K562 (cell line): Measurements from ENCODE around the gene WDR3. TPM values are rescaled to one million over a fixed set of nuclear protein-coding genes. Genes with fewer than 3 reads are reported as not detected.
A peak's percentile ranks its signal among the peaks of the same experiment; 100 is the strongest.

Experiments
- ATAC-seq: fragments of 200-7000 bp; cut with Tn5 transposase; 3 replicates; pipeline ENCODE4 v1.9.1; 2020; ENCODE audit warnings: moderate library complexity
- BruUV-seq: library from RNA; stranded (reverse); fragments of 400-500 nt; replicated peaks from 2 replicates; lab custom pipeline; 2021; lab: Mats Ljungman, UMichigan
- CTCF ChIA-PET: fragments of 300-600 bp; formaldehyde crosslinking; extraction: SDS; loops from one replicate; lab custom pipeline; 2021; ENCODE audit warnings: low intra/inter-chr PET ratio; lab: Yijun Ruan, JAX
- POLR2A ChIA-PET: fragments of 300-600, 350-650 bp; sonication (Branson Sonifier 250); formaldehyde crosslinking; extraction: SDS; loops from one replicate; lab custom pipeline; 2021; ENCODE audit warnings: antibody characterized with exemption, inconsistent platforms; lab: Yijun Ruan, JAX
- DNase-seq, 4 experiments: peaks; one replicate each; pipeline versions ENCODE4 v3.0.0 to v3.0.0-alpha.2; 2011 to 2018; ENCODE audit warnings: low spot score in 3 of 4, mixed read lengths in 3 of 4; ENCODE audit errors: extremely low read depth in 1 of 4
- FAIRE-seq: peaks from 2 replicates; lab custom pipeline; 2011; peaks lifted over from hg19 to GRCh38; lab: Jason Lieb, UNC
- H2AFZ ChIP-seq: 2 replicates; pipeline ENCODE4 v1.6.0; 2011; ENCODE audit warnings: low read depth, low read length, control low read depth, inconsistent platforms
- H3K27ac ChIP-seq: fragments of 200-600 bp; 3 replicates; pipeline ENCODE4 v1.8.0; 2011; ENCODE audit warnings: low read depth, mild to moderate bottlenecking, control low read depth, inconsistent platforms, low read length, moderate library complexity, mixed read lengths; ENCODE audit errors: extremely low read depth
- H3K27me3 ChIP-seq, 2 experiments: fragments of 300-600 bp in 1 of 2; 2 replicates in 1 of 2; 3 replicates in 1 of 2; pipeline versions ENCODE4 v1.6.0 to v1.8.0; 2011; ENCODE audit warnings: inconsistent platforms in 2 of 2, low read length in 2 of 2, mild to moderate bottlenecking in 1 of 2, mixed read lengths in 1 of 2, moderate library complexity in 1 of 2; ENCODE audit not compliant: control insufficient read depth in 2 of 2, insufficient read depth in 2 of 2
- H3K36me3 ChIP-seq: fragments of 300-600 bp; 3 replicates; pipeline ENCODE4 v1.8.0; 2011; ENCODE audit warnings: mild to moderate bottlenecking, low read length, inconsistent platforms; ENCODE audit not compliant: control insufficient read depth, insufficient read depth
- H3K4me1 ChIP-seq, 2 experiments: fragments of 200-600 bp in 1 of 2; replicated peaks in 1 of 2; 2 replicates in 1 of 2; 3 replicates in 1 of 2; pipeline versions ENCODE4 v1.5.1 to v1.8.0; 2011; ENCODE audit warnings: inconsistent platforms in 2 of 2, low read length in 2 of 2, mild to moderate bottlenecking in 1 of 2, mixed read lengths in 1 of 2, moderate library complexity in 1 of 2; ENCODE audit not compliant: control insufficient read depth in 2 of 2, insufficient read depth in 2 of 2
- H3K4me2 ChIP-seq: 2 replicates; pipeline ENCODE4 v1.6.1; 2011; ENCODE audit warnings: low read length, control low read depth, inconsistent platforms, mixed read lengths; ENCODE audit not compliant: insufficient read depth
- H3K4me3 ChIP-seq: fragments of 200-600 bp; sonication (generic), shearing (Covaris generic); 2 replicates; pipeline ENCODE4 v1.5.1; 2016; ENCODE audit warnings: control low read depth, inconsistent platforms
- H3K79me2 ChIP-seq: fragments of 200-600 bp; 3 replicates; pipeline ENCODE4 v1.8.0; 2011; ENCODE audit warnings: low read length, inconsistent platforms; ENCODE audit not compliant: control insufficient read depth, insufficient read depth
- H3K9ac ChIP-seq, 2 experiments: 2 replicates each; pipeline versions ENCODE4 v1.6.0 to v1.6.1; 2011; ENCODE audit warnings: low read depth in 2 of 2, low read length in 2 of 2, control low read depth in 1 of 2, inconsistent platforms in 1 of 2, mild to moderate bottlenecking in 1 of 2, mixed read lengths in 1 of 2; ENCODE audit not compliant: insufficient read depth in 1 of 2
- H3K9me1 ChIP-seq: one replicate; pipeline ENCODE4 v1.6.0; 2011; ENCODE audit warnings: inconsistent platforms, mild to moderate bottlenecking, low read length, moderate library complexity; ENCODE audit not compliant: control insufficient read depth, insufficient read depth
- H3K9me3 ChIP-seq: replicated peaks from 2 replicates; pipeline ENCODE4 v1.5.1; 2011; ENCODE audit warnings: low read depth, low read length, inconsistent platforms; ENCODE audit not compliant: control insufficient read depth, insufficient read depth
- H4K20me1 ChIP-seq: replicated peaks from 2 replicates; pipeline ENCODE4 v1.6.1; 2011; ENCODE audit warnings: low read length, inconsistent platforms, mixed read lengths; ENCODE audit not compliant: control insufficient read depth, insufficient read depth
- TRIM28 ChIP-seq: fragments of 450-650 bp; IDR thresholded peaks from 2 replicates; pipeline ENCODE4 v1.6.1; 2017
- XRCC4 ChIP-seq: IDR thresholded peaks from one replicate; pipeline ENCODE4 v1.6.1; 2011; ENCODE audit not compliant: insufficient read depth, insufficient read length; ENCODE audit errors: extremely low read depth
- ZNF316 ChIP-seq: fragments of 450-650 bp; IDR thresholded peaks from 2 replicates; pipeline ENCODE4 v1.6.1; 2016
- ZSCAN29 ChIP-seq: fragments of 450-650 bp; IDR thresholded peaks from 2 replicates; pipeline ENCODE4 v1.6.1; 2017
- WGBS: fragments of 100-300 bp; shearing (Covaris generic); methylation state at CpG from one replicate; pipeline ENCODE4 v1.1.6; 2016; ENCODE audit warnings: low coverage, mixed read lengths; ENCODE audit not compliant: insufficient coverage; ENCODE audit errors: missing lambda C conversion rate; 5-methylcytosine and 5-hydroxymethylcytosine counted together
- in situ Hi-C: fragments of 300-500 bp; cut with MboI; formaldehyde crosslinking; loops from 4 replicates; pipeline ENCODE4 v1.15.0; 2018; ENCODE audit warnings: inconsistent platforms, mixed read lengths
- intact Hi-C: fragments of 100-400 bp; cut with micrococcal nuclease; formaldehyde crosslinking; loops from 2 replicates; pipeline ENCODE4 v1.14.2; 2022
- polyA plus RNA-seq, 8 experiments: library from polyadenylated mRNA; depleted of rRNA in 4 of 8; stranded (reverse) in 5 of 8; unstranded in 3 of 8; fragments of >200 nt; fragmentation: Nextera tagmentation in 2 of 8; fragmentation: Illumina TruSeq in 1 of 8; extraction: Ambion mirVana in 2 of 8; extraction: Trizol in 1 of 8; gene quantifications; 2 replicates each; pipeline versions ENCODE4 v1.2.1 to v1.2.3, GENCODE V29; 2011 to 2014; ENCODE audit warnings: inconsistent platforms in 1 of 8, missing spikeins in 1 of 8
- total RNA-seq, 7 experiments: library from RNA; depleted of rRNA in 6 of 7; stranded (reverse); fragments of >200 nt in 6 of 7; fragmentation: Illumina TruSeq in 2 of 7; extraction: Trizol in 2 of 7; gene quantifications; 2 replicates each; pipeline versions ENCODE4 v1.2.1 to v1.2.3, GENCODE V29; 2011 to 2021; ENCODE audit warnings: low replicate concordance in 1 of 7

The WDR3 gene
- total and polyA plus RNA-seq, 9 of the 15 experiments (the other 6 are each of a cell fraction or from before 2014, with no cell fraction given): 40.6 to 122 (median 76.5) TPM

DNA sequence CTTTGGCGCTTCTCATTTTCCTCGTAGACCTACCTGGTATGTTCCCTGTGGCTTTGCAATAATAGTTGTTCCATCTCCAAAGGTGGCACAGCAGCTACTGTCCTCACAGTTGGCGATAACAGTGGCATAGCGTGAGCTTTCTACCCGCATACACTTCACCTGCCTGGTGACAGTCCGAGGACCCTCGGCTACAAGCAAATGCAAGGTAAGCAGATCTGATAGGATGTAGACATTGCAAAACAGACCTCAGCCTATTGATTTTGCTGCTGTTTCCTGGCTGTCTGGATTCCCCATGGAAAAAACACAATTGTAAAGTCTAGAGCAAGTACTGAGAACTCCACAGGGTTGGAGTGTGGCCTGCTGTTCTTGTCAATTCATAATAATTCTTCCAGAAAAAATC, 78.5 kb downstream of the WDR3 start:
- H2AFZ ChIP-seq: no peak overlapping the region
- DNase-seq: no peak
- ATAC-seq: no peak
- H4K20me1 ChIP-seq: no peaks in the 10 kb centered on the region
- in situ Hi-C loops: no loop called here
- under 1% methylated on average over 7 of the region's 7 CpGs for WGBS
- ChIA-PET POLR2A (interaction anchor here (1.2 kb wide), 1 partner anchor 10 kb away, joined by 5 read pairs; no protein-coding TSS in a partner anchor), CTCF (no interaction called here)
- no peak overlapping the region for H3K4me2 ChIP-seq
- no peaks in the 10 kb centered on the region for H3K36me3 ChIP-seq
- H3K27me3 ChIP-seq: peaks cover 4 to 5% of the 10 kb centered on the region in 2 experiments; a peak in 3 of 5 replicates
- no peak overlapping the region for H3K9ac ChIP-seq
- no peak overlapping the region for H3K4me3 ChIP-seq
- H3K4me1 ChIP-seq: no peaks in the 10 kb centered on the region
- peak; percentile 33; the same call in 1 of the 2 replicates for TF ChIP-seq ZNF316
- TF ChIP-seq XRCC4: no peak
- H3K79me2 ChIP-seq: no peaks in the 10 kb centered on the region
- intact Hi-C loops: no loop called here
- no TSS peak for BruUV-seq
- H3K27ac ChIP-seq: no peak overlapping the region
- H3K9me1 ChIP-seq: no peaks in the 10 kb centered on the region
- no peak for FAIRE-seq
- no peaks in the 10 kb centered on the region for H3K9me3 ChIP-seq

DNA sequence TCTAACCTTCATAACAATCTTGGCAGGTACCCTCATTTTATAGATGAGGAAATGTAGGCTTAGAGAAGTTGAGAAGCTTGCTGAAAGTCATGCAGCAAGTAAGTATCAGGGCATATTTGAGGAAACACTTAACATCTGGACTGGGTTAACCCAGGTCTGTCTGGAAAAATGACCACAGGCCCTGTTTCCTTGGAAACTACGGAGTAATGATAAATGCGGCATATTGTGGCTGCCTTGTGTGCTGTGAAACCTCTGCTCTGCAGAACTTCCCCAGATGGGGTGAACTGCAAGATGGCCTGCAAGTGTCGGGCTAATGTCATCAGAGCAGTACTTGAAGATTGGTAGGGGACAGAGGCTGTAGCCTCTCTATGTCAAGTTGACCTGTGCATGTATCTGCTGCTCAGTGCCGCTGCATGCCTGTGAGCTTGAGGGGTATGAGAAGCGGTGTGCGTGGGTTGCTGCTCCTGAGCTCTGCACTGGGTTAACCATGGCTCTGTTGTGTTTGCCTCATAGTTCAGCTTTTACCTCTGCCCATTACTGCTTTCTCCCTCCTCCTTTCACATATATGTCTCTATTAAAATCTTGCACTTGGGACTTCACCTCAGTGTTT, 83.1 kb downstream of the WDR3 start:
- intact Hi-C loops: no loop called here
- Histone ChIP-seq H3K4me3 (no peak overlapping the region), H3K9me3 (no peaks in the 10 kb centered on the region), H3K9ac (no peak overlapping the region), H4K20me1 (no peaks in the 10 kb centered on the region), H3K27me3 (peaks cover 5 to 16% of the 10 kb centered on the region in 2 experiments; a peak in 3 of 5 replicates), H3K4me2 (no peak overlapping the region), H3K27ac (no peak overlapping the region), H3K79me2 (no peaks in the 10 kb centered on the region), H3K36me3 (no peaks in the 10 kb centered on the region), H2AFZ (no peak overlapping the region), H3K4me1 (no peaks in the 10 kb centered on the region), H3K9me1 (no peaks in the 10 kb centered on the region)
- ATAC-seq: peak; percentile 68
- 2% methylated on average over 6 of the region's 6 CpGs for WGBS
- ChIA-PET CTCF (no interaction called here), POLR2A (interaction anchor here (1.2 kb wide), 1 partner anchor 10 kb away, joined by 5 read pairs; no protein-coding TSS in a partner anchor)
- TF ChIP-seq TRIM28: no peak
- TF ChIP-seq ZSCAN29: no peak
- no peak for DNase-seq
- no TSS peak for BruUV-seq
- in situ Hi-C loops: no loop called here
- FAIRE-seq: no peak
